ENCODE measurements around the gene JARID2.

The JARID2 gene

GRCh38 chr6:15439410-15440025 is 193.6 kb downstream of the JARID2 start:
- H2AFZ ChIP-seq (ENCODE audit: low read depth, low read length) = no peak overlapping the region
- H3K4me1 ChIP-seq (ENCODE audit: insufficient read depth, low read length) = peaks cover 24% of the 10 kb centered on the region
- no peaks in the 10 kb centered on the region for H3K36me3 ChIP-seq (ENCODE audit: insufficient read depth, low read length)
- no peak overlapping the region for H3K4me3 ChIP-seq (ENCODE audit: low read length)
- H3K9me3 ChIP-seq (ENCODE audit: low read length) = peaks cover 2% of the 10 kb centered on the region
- H3K27me3 ChIP-seq (ENCODE audit: insufficient read depth, low read length) = no peaks in the 10 kb centered on the region

- Histone ChIP-seq H3K4me3 (ENCODE audit: low read length) (no peak overlapping the region), H3K27me3 (ENCODE audit: insufficient read depth, low read length) (no peaks in the 10 kb centered on the region), H3K4me1 (ENCODE audit: insufficient read depth, low read length) (peaks cover 19% of the 10 kb centered on the region), H3K36me3 (ENCODE audit: insufficient read depth, low read length) (no peaks in the 10 kb centered on the region), H3K9me3 (ENCODE audit: low read length) (peaks cover 2% of the 10 kb centered on the region), H2AFZ (ENCODE audit: low read depth, low read length) (no peak overlapping the region)
Observed at GRCh38 chr6:15440040-15440439, 194.2 kb downstream of the JARID2 start.

GRCh38 chr6:15441215-15441868 is 195.5 kb downstream of the JARID2 start:
- Histone ChIP-seq H3K4me1 (ENCODE audit: insufficient read depth, low read length) (peaks cover 17% of the 10 kb centered on the region), H2AFZ (ENCODE audit: low read depth, low read length) (no peak overlapping the region), H3K27me3 (ENCODE audit: insufficient read depth, low read length) (no peaks in the 10 kb centered on the region), H3K4me3 (ENCODE audit: low read length) (no peak overlapping the region), H3K9me3 (ENCODE audit: low read length) (no peaks in the 10 kb centered on the region), H3K36me3 (ENCODE audit: insufficient read depth, low read length) (no peaks in the 10 kb centered on the region)

DNA sequence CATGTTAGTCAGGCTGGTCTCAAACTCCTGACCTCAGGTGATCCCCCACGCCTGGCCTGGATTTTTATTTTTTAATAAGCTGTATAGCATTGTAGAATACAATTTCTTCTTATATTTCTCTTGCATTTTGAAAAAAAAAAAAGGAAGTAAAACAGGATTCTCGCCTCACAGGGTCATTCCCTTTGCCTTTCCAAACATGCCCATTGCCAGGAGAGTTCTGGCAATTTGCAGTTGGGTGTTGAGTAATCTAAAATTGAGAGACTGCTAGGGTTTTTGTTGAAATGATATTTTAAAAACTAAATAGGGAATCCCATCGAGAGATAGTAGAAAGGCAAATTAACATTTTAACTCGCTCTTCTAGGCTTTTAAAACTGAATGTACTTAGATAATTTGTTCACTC is 196.1 kb downstream of the JARID2 start:
- no peak overlapping the region for H3K4me3 ChIP-seq (ENCODE audit: low read length)
- no peak overlapping the region for H2AFZ ChIP-seq (ENCODE audit: low read depth, low read length)
- H3K4me1 ChIP-seq (ENCODE audit: insufficient read depth, low read length) = peaks cover 14% of the 10 kb centered on the region
- H3K36me3 ChIP-seq (ENCODE audit: insufficient read depth, low read length) = no peaks in the 10 kb centered on the region
- H3K9me3 ChIP-seq (ENCODE audit: low read length) = no peaks in the 10 kb centered on the region
- H3K27me3 ChIP-seq (ENCODE audit: insufficient read depth, low read length) = no peaks in the 10 kb centered on the region

- Histone ChIP-seq H3K27me3 (ENCODE audit: insufficient read depth, low read length) (no peaks in the 10 kb centered on the region), H3K4me3 (ENCODE audit: low read length) (no peak overlapping the region), H3K36me3 (ENCODE audit: insufficient read depth, low read length) (no peaks in the 10 kb centered on the region), H3K9me3 (ENCODE audit: low read length) (no peaks in the 10 kb centered on the region), H3K4me1 (ENCODE audit: insufficient read depth, low read length) (peaks cover 10% of the 10 kb centered on the region), H2AFZ (ENCODE audit: low read depth, low read length) (no peak overlapping the region)
Observed at GRCh38 chr6:15442467-15442866, 196.6 kb downstream of the JARID2 start.

GRCh38 chr6:15443119-15443830 is 197.4 kb downstream of the JARID2 start:
- Histone ChIP-seq H3K36me3 (ENCODE audit: insufficient read depth, low read length) (no peaks in the 10 kb centered on the region), H3K4me1 (ENCODE audit: insufficient read depth, low read length) (peaks cover 6% of the 10 kb centered on the region), H2AFZ (ENCODE audit: low read depth, low read length) (no peak overlapping the region), H3K4me3 (ENCODE audit: low read length) (no peak overlapping the region), H3K27me3 (ENCODE audit: insufficient read depth, low read length) (no peaks in the 10 kb centered on the region), H3K9me3 (ENCODE audit: low read length) (no peaks in the 10 kb centered on the region)

DNA sequence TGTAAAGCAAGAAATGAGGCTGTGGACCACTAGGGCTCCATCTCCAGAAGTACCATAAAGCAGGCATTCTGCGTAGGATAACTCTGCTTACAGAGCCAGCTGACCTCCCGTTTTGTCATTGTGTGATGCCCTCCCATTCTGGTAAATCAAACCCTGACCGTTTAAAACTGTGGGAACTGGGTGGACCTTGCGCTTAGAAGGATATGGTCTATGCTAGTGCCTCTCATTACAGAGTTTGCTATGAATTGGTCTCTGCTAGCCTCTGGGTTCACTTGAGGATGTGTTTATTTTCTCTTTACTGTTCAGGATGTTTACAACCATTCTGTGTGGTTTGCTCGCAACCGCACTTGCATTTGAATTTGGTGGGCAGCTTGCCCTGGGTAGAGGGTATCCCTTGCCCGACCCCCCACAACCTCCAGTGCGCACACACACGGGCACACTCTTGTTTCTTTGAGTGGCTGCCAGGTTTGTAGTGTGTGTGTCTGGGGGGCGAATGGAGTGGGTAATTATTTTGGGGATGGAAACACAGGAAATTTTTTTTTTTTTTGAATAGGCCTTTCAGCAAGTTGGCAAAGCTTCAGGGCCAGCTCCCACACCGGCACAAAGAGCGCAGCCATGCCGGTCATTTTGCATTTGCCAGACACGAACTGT is 198.3 kb downstream of the JARID2 start:
- H2AFZ ChIP-seq (ENCODE audit: low read depth, low read length) = no peak overlapping the region
- H3K27me3 ChIP-seq (ENCODE audit: insufficient read depth, low read length) = no peaks in the 10 kb centered on the region
- H3K9me3 ChIP-seq (ENCODE audit: low read length) = no peaks in the 10 kb centered on the region
- H3K36me3 ChIP-seq (ENCODE audit: insufficient read depth, low read length) = no peaks in the 10 kb centered on the region
- peaks cover 6% of the 10 kb centered on the region for H3K4me1 ChIP-seq (ENCODE audit: insufficient read depth, low read length)
- H3K4me3 ChIP-seq (ENCODE audit: low read length) = no peak overlapping the region

- H3K4me1 ChIP-seq (ENCODE audit: insufficient read depth, low read length) = peaks cover 6% of the 10 kb centered on the region
- no peaks in the 10 kb centered on the region for H3K9me3 ChIP-seq (ENCODE audit: low read length)
- no peaks in the 10 kb centered on the region for H3K27me3 ChIP-seq (ENCODE audit: insufficient read depth, low read length)
- H3K4me3 ChIP-seq (ENCODE audit: low read length) = no peak overlapping the region
- no peaks in the 10 kb centered on the region for H3K36me3 ChIP-seq (ENCODE audit: insufficient read depth, low read length)
- no peak overlapping the region for H2AFZ ChIP-seq (ENCODE audit: low read depth, low read length)
Observed at GRCh38 chr6:15444881-15445280, 199.0 kb downstream of the JARID2 start.

DNA sequence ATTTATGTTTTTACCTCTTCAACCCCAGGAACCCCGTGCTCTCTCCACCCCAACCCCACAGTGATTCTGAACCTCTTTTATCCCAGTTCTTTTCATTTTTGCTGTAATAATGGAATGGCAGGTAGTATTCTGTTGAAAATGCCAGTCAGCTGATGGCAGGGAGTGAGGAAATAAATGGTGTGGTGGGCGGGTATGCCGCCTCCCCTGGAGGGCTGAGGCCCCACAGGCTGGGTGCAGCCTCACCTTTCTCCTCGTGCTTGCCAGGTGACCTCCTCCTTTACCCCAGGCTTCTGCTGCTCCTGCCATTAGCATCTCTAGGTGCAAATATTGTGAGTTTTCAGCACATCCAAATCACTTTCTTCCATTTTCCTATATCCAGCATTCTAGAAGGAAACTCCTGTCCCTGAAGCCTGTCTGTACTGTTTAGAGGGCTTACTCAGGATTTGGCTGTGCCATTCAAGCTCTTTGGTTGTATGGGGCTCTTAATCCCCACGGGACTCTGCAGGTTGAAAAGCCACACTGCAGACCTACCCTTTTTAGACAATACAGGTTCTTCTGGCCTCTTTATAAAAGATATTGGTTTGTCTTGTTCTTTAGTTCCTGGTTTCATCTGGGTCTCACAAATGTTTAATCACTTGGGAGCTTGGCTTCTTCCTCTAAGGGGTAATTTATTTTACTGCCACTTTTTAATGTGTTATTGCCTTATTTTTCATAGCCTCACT is 201.8 kb downstream of the JARID2 start:
- H2AFZ ChIP-seq (ENCODE audit: low read depth, low read length) = no peak overlapping the region

GRCh38 chr6:15449011-15449410 is 203.1 kb downstream of the JARID2 start:
- Histone ChIP-seq H3K4me1 (ENCODE audit: insufficient read depth, low read length) (peaks cover 2% of the 10 kb centered on the region), H3K4me3 (ENCODE audit: low read length) (no peak overlapping the region), H3K36me3 (ENCODE audit: insufficient read depth, low read length) (peaks cover 17% of the 10 kb centered on the region), H3K9me3 (ENCODE audit: low read length) (no peaks in the 10 kb centered on the region), H2AFZ (ENCODE audit: low read depth, low read length) (no peak overlapping the region), H3K27me3 (ENCODE audit: insufficient read depth, low read length) (no peaks in the 10 kb centered on the region)

More for the DNA sequence above, 201.8 kb downstream of the JARID2 start:
- Histone ChIP-seq H3K4me1 (ENCODE audit: insufficient read depth, low read length) (peaks cover 2% of the 10 kb centered on the region), H3K36me3 (ENCODE audit: insufficient read depth, low read length) (peaks cover 7% of the 10 kb centered on the region), H3K27me3 (ENCODE audit: insufficient read depth, low read length) (no peaks in the 10 kb centered on the region), H3K9me3 (ENCODE audit: low read length) (no peaks in the 10 kb centered on the region), H3K4me3 (ENCODE audit: low read length) (no peak overlapping the region)

DNA sequence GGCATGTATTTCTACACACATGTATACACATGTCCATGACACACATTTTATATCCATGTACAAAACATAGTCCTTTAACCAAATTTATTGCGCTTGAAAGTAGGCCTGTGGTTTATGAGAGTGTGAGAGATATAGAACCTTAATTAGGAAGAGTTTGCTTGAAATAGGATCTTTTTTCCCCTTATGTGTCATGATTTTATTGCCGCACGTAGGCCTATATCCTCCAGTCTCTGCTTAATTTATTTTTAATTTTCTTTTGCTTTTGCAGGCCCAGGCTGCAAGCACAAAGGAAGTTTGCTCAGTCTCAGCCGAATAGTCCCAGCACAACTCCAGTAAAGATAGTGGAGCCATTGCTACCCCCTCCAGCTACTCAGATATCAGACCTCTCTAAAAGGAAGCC is 205.9 kb downstream of the JARID2 start:
- H3K4me3 ChIP-seq (ENCODE audit: low read length) = no peak overlapping the region
- H3K4me1 ChIP-seq (ENCODE audit: insufficient read depth, low read length) = peaks cover 2% of the 10 kb centered on the region
- peaks cover 25% of the 10 kb centered on the region for H3K36me3 ChIP-seq (ENCODE audit: insufficient read depth, low read length)
- no peaks in the 10 kb centered on the region for H3K9me3 ChIP-seq (ENCODE audit: low read length)
- no peaks in the 10 kb centered on the region for H3K27me3 ChIP-seq (ENCODE audit: insufficient read depth, low read length)
- H2AFZ ChIP-seq (ENCODE audit: low read depth, low read length) = no peak overlapping the region

DNA sequence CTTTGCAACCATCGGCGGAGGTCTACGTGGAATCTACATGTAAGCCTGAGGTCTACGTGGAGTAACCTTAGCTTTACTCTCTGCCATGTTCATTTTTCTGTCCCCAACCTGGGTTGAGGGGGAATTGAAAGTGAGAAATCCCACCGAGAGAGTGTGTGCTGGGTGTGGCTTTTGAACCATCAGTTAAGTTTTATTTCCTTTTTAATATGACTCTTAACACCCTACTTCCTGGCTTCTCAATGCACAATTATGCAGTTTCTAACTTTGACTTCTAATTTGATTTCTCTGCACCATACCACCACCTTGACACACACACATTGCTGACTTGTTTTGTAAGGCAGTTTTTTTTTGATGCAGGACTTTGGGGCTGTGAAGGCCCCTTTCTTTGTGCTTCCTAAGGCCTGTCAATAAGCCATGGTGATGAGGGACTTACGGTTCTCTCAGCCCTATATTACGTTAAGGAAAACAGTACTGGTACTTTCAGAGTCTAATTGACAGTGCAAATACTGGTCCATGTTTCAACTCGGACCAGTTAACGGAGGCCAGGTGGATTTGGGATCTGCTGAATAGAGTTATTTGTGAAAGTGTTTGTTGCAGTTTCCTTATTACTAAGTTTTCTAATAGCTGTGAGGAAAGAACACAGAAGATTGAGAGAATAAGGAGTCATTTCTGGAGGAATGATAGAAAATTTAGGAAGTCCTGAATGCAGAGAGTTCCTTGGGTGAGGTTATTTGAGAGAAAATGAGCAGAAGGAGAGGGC is 206.5 kb downstream of the JARID2 start:
- Histone ChIP-seq H3K9me3 (ENCODE audit: low read length) (no peaks in the 10 kb centered on the region), H3K36me3 (ENCODE audit: insufficient read depth, low read length) (peaks cover 25% of the 10 kb centered on the region), H3K4me3 (ENCODE audit: low read length) (no peak overlapping the region), H2AFZ (ENCODE audit: low read depth, low read length) (no peak overlapping the region), H3K4me1 (ENCODE audit: insufficient read depth, low read length) (peaks cover 2% of the 10 kb centered on the region), H3K27me3 (ENCODE audit: insufficient read depth, low read length) (no peaks in the 10 kb centered on the region)

Data from neuron (in vitro differentiated cells).